ENCODE measurements around the gene PIGU.

Gene PIGU

GRCh38 chr20:34537651-34538050 is 139.2 kb downstream of the PIGU start (continued):
- TF ChIP-seq PRDM2 (tag by site-specific recombination; IDR thresholded peaks at IDR 0.05; ENCODE audit: borderline replicate concordance) (no peak), MEIS1 (CRISPR knock-in tag; IDR thresholded peaks at IDR 0.05; ENCODE audit: borderline replicate concordance) (no peak), OVOL3 (tag by site-specific recombination; IDR thresholded peaks at IDR 0.05) (no peak), ZNF621 (tag by site-specific recombination; IDR thresholded peaks at IDR 0.05) (no peak), ZNF610 (tag by site-specific recombination; IDR thresholded peaks at IDR 0.05; ENCODE audit: borderline replicate concordance) (no peak), ZNF394 (tag by site-specific recombination; IDR thresholded peaks at IDR 0.05; ENCODE audit: borderline replicate concordance) (no peak), KLF1 (tag by site-specific recombination; IDR thresholded peaks at IDR 0.05) (no peak)

- H3K36me3 ChIP-seq (ENCODE audit: control insufficient read depth in 2 of 2, insufficient read depth in 1 of 2, low read length in 2 of 2): peaks cover 0 to 92% of the 10 kb centered on the region in 2 experiments; a peak in 2 of 3 replicates
- H3K27ac ChIP-seq (ENCODE audit: extremely low read depth, low read depth, low read length): no peak overlapping the region
- CTCF ChIA-PET: interaction anchor here (0.6 to 2.6 kb wide), 11 partner anchors 14 to 1051 kb away, joined by 3 to 9 read pairs (median 4); no protein-coding TSS in a partner anchor
- no peak overlapping the region for H3K4me3 ChIP-seq (ENCODE audit: low read depth, low read length)
- H3K4me1 ChIP-seq (ENCODE audit: control insufficient read depth, insufficient read depth, low read length): no peaks in the 10 kb centered on the region
- POLR2A ChIA-PET: no interaction called here
- H3K9me3 ChIP-seq (ENCODE audit: control insufficient read depth, insufficient read depth, low read depth, low read length): no peaks in the 10 kb centered on the region
- TF ChIP-seq ZEB2 (tag by site-specific recombination; IDR thresholded peaks at IDR 0.05): no peak
- TF ChIP-seq ZNF777 (tag by site-specific recombination; IDR thresholded peaks at IDR 0.05; ENCODE audit: borderline replicate concordance): no peak
- TF ChIP-seq ZBTB17 (tag by site-specific recombination; IDR thresholded peaks at IDR 0.05): no peak
- TF ChIP-seq ZFHX2 (tag by site-specific recombination; conservative IDR thresholded peaks at IDR 0.05): 0 out of 2 replicates have a peak, but pooled peaks have one; percentile 16
- TF ChIP-seq ZNF677 (tag by site-specific recombination; IDR thresholded peaks at IDR 0.05): no peak
- TF ChIP-seq ZNF692 (tag by site-specific recombination; IDR thresholded peaks at IDR 0.05): no peak
- no peak for TF ChIP-seq OSR2 (tag by site-specific recombination; IDR thresholded peaks at IDR 0.05)
- no peak for TF ChIP-seq GLIS2 (tag by site-specific recombination; IDR thresholded peaks at IDR 0.05)
- TF ChIP-seq GLI4 (tag by site-specific recombination; IDR thresholded peaks at IDR 0.05): no peak
- no peak for TF ChIP-seq SP3 (tag by site-specific recombination; IDR thresholded peaks at IDR 0.05)
- no peak for TF ChIP-seq ZNF404 (tag by site-specific recombination; IDR thresholded peaks at IDR 0.05)
- no peak for TF ChIP-seq ZNF133 (tag by site-specific recombination; IDR thresholded peaks at IDR 0.05)
- TF ChIP-seq ZNF248 (tag by site-specific recombination; IDR thresholded peaks at IDR 0.05): no peak
- TF ChIP-seq ZNF140 (tag by site-specific recombination; IDR thresholded peaks at IDR 0.05): no peak
- 0 out of 2 replicates have a peak, but pooled peaks have one; percentile 27 for TF ChIP-seq ZNF2 (tag by site-specific recombination; IDR thresholded peaks at IDR 0.05)
- no peak for TF ChIP-seq ZNF571 (tag by site-specific recombination; IDR thresholded peaks at IDR 0.05)
- TF ChIP-seq CTCF (tag by site-specific recombination; IDR thresholded peaks at IDR 0.05): peak; percentile 75
- no peak for TF ChIP-seq ZNF311 (tag by site-specific recombination; IDR thresholded peaks at IDR 0.05; ENCODE audit: borderline replicate concordance)
Observed at GRCh38 chr20:34536798-34537394, 140.0 kb downstream of the PIGU start.

All from HEK293 (cell line).